T-helper 17 cell (primary cell): ENCODE data around the gene NLGN1. TPM values are rescaled to one million over a fixed set of nuclear protein-coding genes. Genes with fewer than 3 reads are reported as not detected.

ENCODE experiments used
- ATAC-seq: fragments of 150-1000 bp; cut with Tn5 transposase; 2 replicates; pipeline ENCODE4 v1.10.0; 2021; ENCODE audit warnings: mild to moderate bottlenecking, moderate library complexity
- DNase-seq, 3 donors: peaks; one replicate each; pipeline versions ENCODE4 v3.0.0 to v3.0.0-alpha.2; 2020 to 2021
- H3K9me3 ChIP-seq: one replicate; pipeline ENCODE4 v1.7.0; 2013; ENCODE audit warnings: low read length, mild to moderate bottlenecking; ENCODE audit not compliant: control insufficient read depth, poor library complexity, severe bottlenecking
- H3K27ac Mint-ChIP-seq: one replicate; pipeline ENCODE4 v1.8.0; 2022; ENCODE audit warnings: mild to moderate bottlenecking, moderate library complexity, mixed read lengths
- H3K27me3 Mint-ChIP-seq: one replicate; pipeline ENCODE4 v1.8.0; 2022; ENCODE audit warnings: mixed read lengths
- H3K36me3 Mint-ChIP-seq: one replicate; pipeline ENCODE4 v1.8.0; 2022; ENCODE audit warnings: low read depth, mixed read lengths
- H3K4me1 Mint-ChIP-seq: one replicate; pipeline ENCODE4 v1.8.0; 2022; ENCODE audit warnings: mild to moderate bottlenecking, mixed read lengths
- H3K4me3 Mint-ChIP-seq: one replicate; pipeline ENCODE4 v1.8.0; 2022; ENCODE audit warnings: mild to moderate bottlenecking, moderate library complexity, mixed read lengths
- total RNA-seq, 4 donors: library from RNA in 2 of 4; stranded (reverse) in 2 of 4; gene quantifications; one replicate each; pipeline ENCODE4 v1.2.3 and lab custom pipeline; 2022 to 2026

Gene NLGN1
- total RNA-seq, 2 donors from 2014 or later = not detected

GRCh38 chr3:174280186-174280585, 882.6 kb downstream of the NLGN1 start:
- ATAC-seq = no peak
- Mint-ChIP-seq H3K4me1 (no peaks in the 10 kb centered on the region), H3K27ac (no peak overlapping the region), H3K4me3 (no peak overlapping the region), H3K27me3 (no peaks in the 10 kb centered on the region), H3K36me3 (no peaks in the 10 kb centered on the region)
- no peaks in the 10 kb centered on the region for H3K9me3 ChIP-seq
- no peak for DNase-seq

DNA sequence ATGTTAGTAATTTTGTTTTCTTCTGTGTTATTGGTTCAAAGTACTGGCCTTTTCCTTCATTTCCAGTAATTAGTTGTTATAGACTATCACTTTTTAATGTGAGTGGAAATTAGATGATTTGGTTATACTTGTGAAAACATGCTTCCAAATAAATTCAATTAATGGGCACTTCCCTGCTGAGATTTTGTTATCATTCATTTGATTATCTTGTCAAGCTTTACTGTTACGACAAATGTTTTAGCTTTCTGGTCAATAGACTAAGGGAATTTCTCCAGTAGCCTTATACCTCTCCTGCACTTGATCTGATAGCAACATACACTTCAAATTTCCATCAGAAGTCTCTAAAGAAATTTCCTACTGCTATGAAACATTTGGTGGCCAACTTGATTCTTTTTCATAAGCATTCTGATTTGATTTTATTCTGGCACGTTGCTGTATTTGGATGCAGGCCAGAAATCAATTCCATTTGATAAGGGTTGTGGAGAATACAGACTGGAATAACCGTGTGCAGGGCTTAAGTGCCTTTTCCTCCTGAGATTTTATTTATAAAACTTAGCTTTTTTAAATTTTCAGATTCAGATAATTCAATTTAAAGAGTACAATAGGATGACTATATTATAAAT, 887.8 kb downstream of the NLGN1 start:
- H3K4me3 Mint-ChIP-seq = no peak overlapping the region
- no peaks in the 10 kb centered on the region for H3K9me3 ChIP-seq
- no peaks in the 10 kb centered on the region for H3K36me3 Mint-ChIP-seq
- no peak for DNase-seq
- H3K27ac Mint-ChIP-seq = no peak overlapping the region
- H3K27me3 Mint-ChIP-seq = no peaks in the 10 kb centered on the region
- ATAC-seq = no peak
- H3K4me1 Mint-ChIP-seq = no peaks in the 10 kb centered on the region

DNA sequence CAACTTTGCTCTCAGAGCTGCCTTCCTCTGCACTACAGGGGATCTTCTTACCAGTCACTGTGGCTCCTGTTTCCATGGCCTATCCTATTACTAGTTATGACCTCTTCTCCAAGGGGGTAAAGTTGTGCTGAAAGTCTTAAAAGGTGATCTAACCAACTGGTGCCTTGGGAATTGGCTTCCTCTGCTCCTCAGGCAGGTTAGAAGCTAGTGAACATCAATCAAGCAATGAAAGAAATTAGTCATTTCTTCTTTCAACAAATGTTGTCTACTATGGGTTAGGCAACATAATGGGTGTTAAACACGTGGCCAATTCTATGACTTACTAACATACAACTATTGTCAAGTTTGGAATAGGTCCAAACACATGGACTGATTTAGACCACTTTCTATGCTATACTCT, 890.2 kb downstream of the NLGN1 start:
- no peak for DNase-seq
- Mint-ChIP-seq H3K36me3 (no peaks in the 10 kb centered on the region), H3K4me1 (no peaks in the 10 kb centered on the region), H3K27ac (no peak overlapping the region), H3K27me3 (no peaks in the 10 kb centered on the region), H3K4me3 (no peak overlapping the region)
- no peak for ATAC-seq
- H3K9me3 ChIP-seq = no peaks in the 10 kb centered on the region

GRCh38 chr3:174294616-174295015, 897.1 kb downstream of the NLGN1 start:
- Mint-ChIP-seq H3K27me3 (no peaks in the 10 kb centered on the region), H3K4me1 (no peaks in the 10 kb centered on the region), H3K4me3 (no peak overlapping the region), H3K27ac (no peak overlapping the region), H3K36me3 (no peaks in the 10 kb centered on the region)
- no peaks in the 10 kb centered on the region for H3K9me3 ChIP-seq
- DNase-seq (no peak), ATAC-seq (no peak)

- H3K27me3 Mint-ChIP-seq = no peaks in the 10 kb centered on the region
- no peaks in the 10 kb centered on the region for H3K36me3 Mint-ChIP-seq
- ATAC-seq (no peak), DNase-seq (no peak)
- H3K4me3 Mint-ChIP-seq = no peak overlapping the region
- no peaks in the 10 kb centered on the region for H3K4me1 Mint-ChIP-seq
- no peaks in the 10 kb centered on the region for H3K9me3 ChIP-seq
- H3K27ac Mint-ChIP-seq = no peak overlapping the region
Measured at GRCh38 chr3:174295306-174296092, 898.0 kb downstream of the NLGN1 start.

DNA sequence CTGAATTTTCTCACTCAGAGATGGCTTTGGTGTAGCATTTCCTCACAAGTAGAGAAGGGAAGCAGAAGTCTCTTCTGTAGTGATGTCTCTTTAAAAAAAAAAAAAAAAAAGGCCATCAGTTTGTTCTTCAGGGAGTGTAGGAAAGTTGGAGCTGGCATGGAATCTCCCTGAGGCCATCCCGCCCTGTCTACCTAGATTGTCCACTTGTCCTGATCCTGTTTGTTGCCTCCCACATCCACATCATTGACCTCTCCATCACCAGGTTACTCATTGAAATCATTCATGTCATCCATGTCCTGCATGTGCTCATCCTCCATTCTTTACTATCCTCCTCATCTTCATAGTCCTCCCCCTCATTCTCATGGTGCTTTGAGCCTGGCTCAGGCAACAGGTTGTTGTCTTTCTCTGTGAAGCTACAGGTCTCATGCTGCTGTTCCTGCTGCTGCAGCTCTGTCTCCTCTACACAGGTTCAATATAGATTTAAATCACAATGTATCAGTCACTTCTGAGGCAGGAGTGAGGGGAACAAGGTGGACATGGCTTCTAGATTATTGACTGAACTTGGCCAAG, 905.3 kb downstream of the NLGN1 start:
- H3K27ac Mint-ChIP-seq = no peak overlapping the region
- no peak for DNase-seq
- H3K4me3 Mint-ChIP-seq = no peak overlapping the region
- no peaks in the 10 kb centered on the region for H3K36me3 Mint-ChIP-seq
- no peak for ATAC-seq
- no peaks in the 10 kb centered on the region for H3K4me1 Mint-ChIP-seq
- H3K9me3 ChIP-seq = no peaks in the 10 kb centered on the region
- H3K27me3 Mint-ChIP-seq = no peaks in the 10 kb centered on the region

- ATAC-seq = no peak
- Mint-ChIP-seq H3K36me3 (no peaks in the 10 kb centered on the region), H3K4me3 (no peak overlapping the region), H3K27ac (no peak overlapping the region), H3K4me1 (no peaks in the 10 kb centered on the region), H3K27me3 (no peaks in the 10 kb centered on the region)
- H3K9me3 ChIP-seq = no peaks in the 10 kb centered on the region
- DNase-seq = no peak
Measured at GRCh38 chr3:174303907-174304560, 906.5 kb downstream of the NLGN1 start.

GRCh38 chr3:174308736-174309135, 911.2 kb downstream of the NLGN1 start:
- Mint-ChIP-seq H3K27me3 (no peaks in the 10 kb centered on the region), H3K36me3 (no peaks in the 10 kb centered on the region), H3K4me3 (no peak overlapping the region), H3K4me1 (no peaks in the 10 kb centered on the region), H3K27ac (no peak overlapping the region)
- H3K9me3 ChIP-seq = no peaks in the 10 kb centered on the region
- ATAC-seq (no peak), DNase-seq (no peak)

- DNase-seq (no peak), ATAC-seq (no peak)
- no peaks in the 10 kb centered on the region for H3K9me3 ChIP-seq
- Mint-ChIP-seq H3K27ac (no peak overlapping the region), H3K36me3 (no peaks in the 10 kb centered on the region), H3K4me1 (no peaks in the 10 kb centered on the region), H3K4me3 (no peak overlapping the region), H3K27me3 (no peaks in the 10 kb centered on the region)
Measured at GRCh38 chr3:174310475-174310983, 913.0 kb downstream of the NLGN1 start.

- peaks cover 2% of the 10 kb centered on the region for H3K9me3 ChIP-seq
- no peak for DNase-seq
Measured at GRCh38 chr3:174315225-174315624, 917.7 kb downstream of the NLGN1 start.

DNA sequence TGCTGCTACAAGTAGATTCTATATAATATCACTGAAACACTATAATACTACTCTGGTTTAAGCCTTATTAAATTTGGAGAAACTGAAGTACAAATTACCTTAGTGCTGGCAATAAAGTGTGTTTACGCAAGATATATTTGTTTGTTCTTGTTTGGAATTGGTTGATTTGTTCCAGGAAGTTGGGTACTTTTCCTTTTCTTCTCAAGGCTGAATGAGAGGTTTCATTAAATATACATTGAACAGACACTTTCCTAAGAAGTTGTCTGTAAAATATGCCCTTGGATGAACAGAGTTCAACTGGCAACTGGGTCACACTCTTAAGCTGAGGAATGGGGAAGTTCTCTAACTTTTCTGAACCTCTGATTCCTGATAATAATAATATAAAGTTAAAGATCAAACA, 919.5 kb downstream of the NLGN1 start:
- no peak overlapping the region for H3K27ac Mint-ChIP-seq
- no peak for DNase-seq
- no peak for ATAC-seq
- H3K27me3 Mint-ChIP-seq = no peaks in the 10 kb centered on the region
- H3K4me1 Mint-ChIP-seq = no peaks in the 10 kb centered on the region
- H3K4me3 Mint-ChIP-seq = no peak overlapping the region
- no peaks in the 10 kb centered on the region for H3K36me3 Mint-ChIP-seq
- H3K9me3 ChIP-seq = peaks cover 2% of the 10 kb centered on the region

More at GRCh38 chr3:174315225-174315624, 917.7 kb downstream of the NLGN1 start:
- H3K36me3 Mint-ChIP-seq = no peaks in the 10 kb centered on the region
- H3K4me1 Mint-ChIP-seq = no peaks in the 10 kb centered on the region
- no peak for ATAC-seq
- H3K27ac Mint-ChIP-seq = no peak overlapping the region
- H3K27me3 Mint-ChIP-seq = no peaks in the 10 kb centered on the region
- H3K4me3 Mint-ChIP-seq = no peak overlapping the region

DNA sequence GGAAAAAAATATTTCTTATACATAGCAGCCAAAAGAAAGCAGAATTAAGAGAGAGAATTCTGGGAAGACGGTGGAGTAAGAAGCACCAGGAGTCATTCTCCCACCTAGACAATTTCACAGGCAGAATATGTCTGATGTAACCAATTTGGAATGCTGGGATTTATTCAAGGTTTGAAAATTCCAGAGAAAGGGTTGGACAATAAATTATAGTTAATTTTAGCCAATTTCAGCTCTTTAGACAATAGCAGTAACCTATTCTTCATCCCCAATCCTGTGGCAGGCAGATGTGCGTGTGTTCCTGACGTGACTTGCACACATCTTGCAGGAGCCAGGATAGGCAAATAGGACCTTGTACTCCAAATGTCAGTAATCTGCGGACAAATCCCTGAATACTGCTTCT, 920.6 kb downstream of the NLGN1 start:
- H3K4me3 Mint-ChIP-seq = no peak overlapping the region
- ATAC-seq (no peak), DNase-seq (no peak)
- H3K4me1 Mint-ChIP-seq = no peaks in the 10 kb centered on the region
- peaks cover 2% of the 10 kb centered on the region for H3K9me3 ChIP-seq
- H3K36me3 Mint-ChIP-seq = no peaks in the 10 kb centered on the region
- H3K27ac Mint-ChIP-seq = no peak overlapping the region
- H3K27me3 Mint-ChIP-seq = no peaks in the 10 kb centered on the region

DNA sequence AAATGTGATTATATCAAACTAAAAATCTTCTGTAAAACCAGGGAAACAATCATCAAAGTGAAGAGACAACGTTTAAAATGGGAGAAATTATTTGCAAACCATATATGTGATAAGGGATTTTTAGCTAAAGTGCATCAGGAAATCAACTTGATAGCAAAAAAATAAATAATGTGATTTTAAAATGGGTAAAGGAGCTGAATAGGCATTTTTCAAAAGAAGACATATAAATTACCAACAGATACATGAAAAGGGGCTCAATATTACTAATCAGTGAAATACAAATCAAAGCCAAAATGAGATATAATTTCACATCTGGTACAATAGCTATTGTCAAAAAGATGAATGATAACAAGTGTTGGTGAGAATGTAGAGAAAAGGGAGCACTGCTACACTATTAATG, 924.0 kb downstream of the NLGN1 start:
- no peak for ATAC-seq
- Mint-ChIP-seq H3K27ac (no peak overlapping the region), H3K27me3 (no peaks in the 10 kb centered on the region), H3K36me3 (no peaks in the 10 kb centered on the region), H3K4me3 (no peak overlapping the region), H3K4me1 (no peaks in the 10 kb centered on the region)
- peaks cover 2% of the 10 kb centered on the region for H3K9me3 ChIP-seq
- DNase-seq = no peak
